ENCODE results near the gene SLC25A38.

SLC25A38 gene

DNA sequence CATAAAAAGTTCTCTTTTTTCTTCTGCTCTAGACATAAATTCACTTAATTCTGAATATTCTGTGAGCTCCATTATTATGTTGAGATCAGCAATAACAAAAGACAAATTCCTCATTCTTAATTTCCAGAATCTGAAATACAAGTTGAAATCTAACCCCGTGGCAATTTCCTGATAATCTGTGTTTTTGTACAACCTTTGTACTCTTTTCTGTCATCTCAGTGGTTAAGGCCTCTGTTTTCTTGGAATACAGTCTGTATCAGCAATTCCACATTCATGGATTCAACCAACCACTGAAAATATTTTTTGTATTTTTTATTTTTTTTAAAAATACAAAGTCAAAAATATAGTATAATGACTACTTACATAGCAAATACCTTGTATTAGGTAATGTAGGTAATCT is 45.0 kb upstream of the SLC25A38 start:
- no peak for ATAC-seq
- no peak for TF ChIP-seq ESRRG (CRISPR knock-in tag; IDR thresholded peaks at IDR 0.05)
- no peak for TF ChIP-seq RARB (CRISPR knock-in tag; IDR thresholded peaks at IDR 0.05)
- no peak for TF ChIP-seq GLIS3 (CRISPR knock-in tag; IDR thresholded peaks at IDR 0.05)
- no peak for TF ChIP-seq ZC3H10 (CRISPR knock-in tag; IDR thresholded peaks at IDR 0.05)
- TF ChIP-seq ZNF70 (CRISPR knock-in tag; IDR thresholded peaks at IDR 0.05) = no peak
- TF ChIP-seq ZFP30 (CRISPR knock-in tag; IDR thresholded peaks at IDR 0.05) = no peak
- no peak for TF ChIP-seq TCF4 (CRISPR knock-in tag; IDR thresholded peaks at IDR 0.05; ENCODE audit: borderline replicate concordance)
- TF ChIP-seq OSR1 (CRISPR knock-in tag; IDR thresholded peaks at IDR 0.05) = no peak
- TF ChIP-seq ARNTL (CRISPR knock-in tag; IDR thresholded peaks at IDR 0.05; ENCODE audit: borderline replicate concordance, low read depth) = no peak
- TF ChIP-seq, protein P1, sequence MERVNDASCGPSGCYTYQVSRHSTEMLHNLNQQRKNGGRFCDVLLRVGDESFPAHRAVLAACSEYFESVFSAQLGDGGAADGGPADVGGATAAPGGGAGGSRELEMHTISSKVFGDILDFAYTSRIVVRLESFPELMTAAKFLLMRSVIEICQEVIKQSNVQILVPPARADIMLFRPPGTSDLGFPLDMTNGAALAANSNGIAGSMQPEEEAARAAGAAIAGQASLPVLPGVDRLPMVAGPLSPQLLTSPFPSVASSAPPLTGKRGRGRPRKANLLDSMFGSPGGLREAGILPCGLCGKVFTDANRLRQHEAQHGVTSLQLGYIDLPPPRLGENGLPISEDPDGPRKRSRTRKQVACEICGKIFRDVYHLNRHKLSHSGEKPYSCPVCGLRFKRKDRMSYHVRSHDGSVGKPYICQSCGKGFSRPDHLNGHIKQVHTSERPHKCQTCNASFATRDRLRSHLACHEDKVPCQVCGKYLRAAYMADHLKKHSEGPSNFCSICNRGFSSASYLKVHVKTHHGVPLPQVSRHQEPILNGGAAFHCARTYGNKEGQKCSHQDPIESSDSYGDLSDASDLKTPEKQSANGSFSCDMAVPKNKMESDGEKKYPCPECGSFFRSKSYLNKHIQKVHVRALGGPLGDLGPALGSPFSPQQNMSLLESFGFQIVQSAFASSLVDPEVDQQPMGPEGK (CRISPR knock-in tag; IDR thresholded peaks at IDR 0.05; ENCODE audit: borderline replicate concordance) = no peak
- TF ChIP-seq, protein P2, sequence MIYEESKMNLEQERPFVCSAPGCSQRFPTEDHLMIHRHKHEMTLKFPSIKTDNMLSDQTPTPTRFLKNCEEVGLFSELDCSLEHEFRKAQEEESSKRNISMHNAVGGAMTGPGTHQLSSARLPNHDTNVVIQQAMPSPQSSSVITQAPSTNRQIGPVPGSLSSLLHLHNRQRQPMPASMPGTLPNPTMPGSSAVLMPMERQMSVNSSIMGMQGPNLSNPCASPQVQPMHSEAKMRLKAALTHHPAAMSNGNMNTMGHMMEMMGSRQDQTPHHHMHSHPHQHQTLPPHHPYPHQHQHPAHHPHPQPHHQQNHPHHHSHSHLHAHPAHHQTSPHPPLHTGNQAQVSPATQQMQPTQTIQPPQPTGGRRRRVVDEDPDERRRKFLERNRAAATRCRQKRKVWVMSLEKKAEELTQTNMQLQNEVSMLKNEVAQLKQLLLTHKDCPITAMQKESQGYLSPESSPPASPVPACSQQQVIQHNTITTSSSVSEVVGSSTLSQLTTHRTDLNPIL (CRISPR knock-in tag; IDR thresholded peaks at IDR 0.05; ENCODE audit: low read depth) = no peak
- no peak for TF ChIP-seq SNAI2 (CRISPR knock-in tag; IDR thresholded peaks at IDR 0.05)
- no peak for TF ChIP-seq ISL1 (CRISPR knock-in tag; IDR thresholded peaks at IDR 0.05)
- TF ChIP-seq TOX (CRISPR knock-in tag; IDR thresholded peaks at IDR 0.05; ENCODE audit: borderline replicate concordance) = no peak
- TF ChIP-seq, protein P3, sequence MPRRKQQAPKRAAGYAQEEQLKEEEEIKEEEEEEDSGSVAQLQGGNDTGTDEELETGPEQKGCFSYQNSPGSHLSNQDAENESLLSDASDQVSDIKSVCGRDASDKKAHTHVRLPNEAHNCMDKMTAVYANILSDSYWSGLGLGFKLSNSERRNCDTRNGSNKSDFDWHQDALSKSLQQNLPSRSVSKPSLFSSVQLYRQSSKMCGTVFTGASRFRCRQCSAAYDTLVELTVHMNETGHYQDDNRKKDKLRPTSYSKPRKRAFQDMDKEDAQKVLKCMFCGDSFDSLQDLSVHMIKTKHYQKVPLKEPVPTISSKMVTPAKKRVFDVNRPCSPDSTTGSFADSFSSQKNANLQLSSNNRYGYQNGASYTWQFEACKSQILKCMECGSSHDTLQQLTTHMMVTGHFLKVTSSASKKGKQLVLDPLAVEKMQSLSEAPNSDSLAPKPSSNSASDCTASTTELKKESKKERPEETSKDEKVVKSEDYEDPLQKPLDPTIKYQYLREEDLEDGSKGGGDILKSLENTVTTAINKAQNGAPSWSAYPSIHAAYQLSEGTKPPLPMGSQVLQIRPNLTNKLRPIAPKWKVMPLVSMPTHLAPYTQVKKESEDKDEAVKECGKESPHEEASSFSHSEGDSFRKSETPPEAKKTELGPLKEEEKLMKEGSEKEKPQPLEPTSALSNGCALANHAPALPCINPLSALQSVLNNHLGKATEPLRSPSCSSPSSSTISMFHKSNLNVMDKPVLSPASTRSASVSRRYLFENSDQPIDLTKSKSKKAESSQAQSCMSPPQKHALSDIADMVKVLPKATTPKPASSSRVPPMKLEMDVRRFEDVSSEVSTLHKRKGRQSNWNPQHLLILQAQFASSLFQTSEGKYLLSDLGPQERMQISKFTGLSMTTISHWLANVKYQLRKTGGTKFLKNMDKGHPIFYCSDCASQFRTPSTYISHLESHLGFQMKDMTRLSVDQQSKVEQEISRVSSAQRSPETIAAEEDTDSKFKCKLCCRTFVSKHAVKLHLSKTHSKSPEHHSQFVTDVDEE (CRISPR knock-in tag; IDR thresholded peaks at IDR 0.05) = no peak

DNA sequence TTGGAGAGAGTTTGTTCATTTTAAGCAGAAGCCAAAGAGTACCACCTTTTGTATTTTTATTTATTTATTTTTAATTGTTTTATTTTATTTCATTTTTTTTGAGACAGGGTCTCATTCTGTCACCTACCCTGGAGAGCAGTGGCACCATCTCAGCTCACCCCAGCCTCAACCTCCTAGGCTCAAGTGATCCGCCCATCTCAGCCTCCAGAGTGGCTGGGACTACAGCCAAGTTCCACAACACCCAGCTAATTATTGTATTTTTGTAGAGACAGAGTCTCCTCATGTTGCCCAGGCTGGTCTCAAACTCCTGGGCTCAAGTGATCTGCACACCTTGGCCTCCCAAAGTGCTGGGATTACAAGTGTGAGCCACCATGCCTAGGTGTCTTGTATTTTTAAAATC is 44.1 kb upstream of the SLC25A38 start:
- TF ChIP-seq ARNTL (CRISPR knock-in tag; IDR thresholded peaks at IDR 0.05; ENCODE audit: borderline replicate concordance, low read depth) = no peak
- TF ChIP-seq OSR1 (CRISPR knock-in tag; IDR thresholded peaks at IDR 0.05) = no peak
- no peak for TF ChIP-seq ZFP30 (CRISPR knock-in tag; IDR thresholded peaks at IDR 0.05)
- no peak for TF ChIP-seq GLIS3 (CRISPR knock-in tag; IDR thresholded peaks at IDR 0.05)
- TF ChIP-seq ZNF8 (CRISPR knock-in tag; IDR thresholded peaks at IDR 0.05) = no peak
- no peak for TF ChIP-seq ESRRG (CRISPR knock-in tag; IDR thresholded peaks at IDR 0.05)

DNA sequence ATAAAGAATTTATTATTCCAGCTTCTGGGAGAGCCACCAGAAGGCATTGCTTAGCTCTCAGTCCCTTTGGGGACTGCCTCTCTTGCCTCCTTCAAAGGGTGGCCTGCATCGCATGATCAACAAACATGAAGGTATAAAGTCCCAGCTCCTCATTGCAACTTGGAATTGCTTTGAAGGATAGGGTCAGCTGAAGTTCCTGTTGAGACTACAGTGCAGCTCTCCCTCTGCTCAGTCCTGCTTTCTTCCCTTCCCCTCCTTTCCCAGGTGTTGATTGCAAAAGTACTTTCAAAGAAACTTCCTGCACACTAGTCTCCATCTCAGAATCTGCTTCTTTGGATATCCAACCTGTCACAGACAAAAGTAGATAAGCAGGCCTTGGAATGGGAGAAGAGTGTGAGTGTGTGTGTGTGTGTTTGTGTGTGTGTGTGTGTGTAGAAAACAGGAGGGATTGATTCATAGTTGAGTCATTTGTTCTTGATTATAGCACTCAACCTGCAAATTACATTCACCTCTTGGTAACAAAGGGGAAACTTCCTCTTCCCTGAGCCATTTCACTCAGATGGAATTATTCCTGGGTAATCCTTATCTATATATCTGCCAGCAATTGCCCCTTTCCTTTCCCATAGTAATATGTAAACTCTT is 40.0 kb upstream of the SLC25A38 start:
- ATAC-seq = no peak
- TF ChIP-seq, protein P1 (CRISPR knock-in tag; IDR thresholded peaks at IDR 0.05; ENCODE audit: borderline replicate concordance) = no peak
- TF ChIP-seq, protein P4, sequence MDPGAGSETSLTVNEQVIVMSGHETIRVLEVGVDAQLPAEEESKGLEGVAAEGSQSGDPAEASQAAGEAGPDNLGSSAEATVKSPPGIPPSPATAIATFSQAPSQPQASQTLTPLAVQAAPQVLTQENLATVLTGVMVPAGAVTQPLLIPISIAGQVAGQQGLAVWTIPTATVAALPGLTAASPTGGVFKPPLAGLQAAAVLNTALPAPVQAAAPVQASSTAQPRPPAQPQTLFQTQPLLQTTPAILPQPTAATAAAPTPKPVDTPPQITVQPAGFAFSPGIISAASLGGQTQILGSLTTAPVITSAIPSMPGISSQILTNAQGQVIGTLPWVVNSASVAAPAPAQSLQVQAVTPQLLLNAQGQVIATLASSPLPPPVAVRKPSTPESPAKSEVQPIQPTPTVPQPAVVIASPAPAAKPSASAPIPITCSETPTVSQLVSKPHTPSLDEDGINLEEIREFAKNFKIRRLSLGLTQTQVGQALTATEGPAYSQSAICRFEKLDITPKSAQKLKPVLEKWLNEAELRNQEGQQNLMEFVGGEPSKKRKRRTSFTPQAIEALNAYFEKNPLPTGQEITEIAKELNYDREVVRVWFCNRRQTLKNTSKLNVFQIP (CRISPR knock-in tag; IDR thresholded peaks at IDR 0.05; ENCODE audit: borderline replicate concordance, low read depth) = no peak
- TF ChIP-seq ZC3H10 (CRISPR knock-in tag; IDR thresholded peaks at IDR 0.05) (no peak), ZNF565 (CRISPR knock-in tag; conservative IDR thresholded peaks at IDR 0.05; ENCODE audit: low read depth) (no peak), RARB (CRISPR knock-in tag; IDR thresholded peaks at IDR 0.05) (no peak), ARNTL (CRISPR knock-in tag; IDR thresholded peaks at IDR 0.05; ENCODE audit: borderline replicate concordance, low read depth) (no peak), BACH2 (CRISPR knock-in tag; IDR thresholded peaks at IDR 0.05; ENCODE audit: borderline replicate concordance) (no peak), TCF4 (CRISPR knock-in tag; IDR thresholded peaks at IDR 0.05; ENCODE audit: borderline replicate concordance) (no peak), ISL1 (CRISPR knock-in tag; IDR thresholded peaks at IDR 0.05) (no peak), ZFP30 (CRISPR knock-in tag; IDR thresholded peaks at IDR 0.05) (no peak), ZFP3 (CRISPR knock-in tag; IDR thresholded peaks at IDR 0.05) (no peak), ZNF8 (CRISPR knock-in tag; IDR thresholded peaks at IDR 0.05) (no peak), TOX (CRISPR knock-in tag; IDR thresholded peaks at IDR 0.05; ENCODE audit: borderline replicate concordance) (no peak), ZNF70 (CRISPR knock-in tag; IDR thresholded peaks at IDR 0.05) (no peak), GLIS3 (CRISPR knock-in tag; IDR thresholded peaks at IDR 0.05) (no peak)
- TF ChIP-seq, protein P3 (CRISPR knock-in tag; IDR thresholded peaks at IDR 0.05) = no peak
- TF ChIP-seq, protein P5, sequence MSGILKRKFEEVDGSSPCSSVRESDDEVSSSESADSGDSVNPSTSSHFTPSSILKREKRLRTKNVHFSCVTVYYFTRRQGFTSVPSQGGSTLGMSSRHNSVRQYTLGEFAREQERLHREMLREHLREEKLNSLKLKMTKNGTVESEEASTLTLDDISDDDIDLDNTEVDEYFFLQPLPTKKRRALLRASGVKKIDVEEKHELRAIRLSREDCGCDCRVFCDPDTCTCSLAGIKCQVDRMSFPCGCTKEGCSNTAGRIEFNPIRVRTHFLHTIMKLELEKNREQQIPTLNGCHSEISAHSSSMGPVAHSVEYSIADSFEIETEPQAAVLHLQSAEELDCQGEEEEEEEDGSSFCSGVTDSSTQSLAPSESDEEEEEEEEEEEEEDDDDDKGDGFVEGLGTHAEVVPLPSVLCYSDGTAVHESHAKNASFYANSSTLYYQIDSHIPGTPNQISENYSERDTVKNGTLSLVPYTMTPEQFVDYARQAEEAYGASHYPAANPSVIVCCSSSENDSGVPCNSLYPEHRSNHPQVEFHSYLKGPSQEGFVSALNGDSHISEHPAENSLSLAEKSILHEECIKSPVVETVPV (CRISPR knock-in tag; IDR thresholded peaks at IDR 0.05) = no peak

More for the DNA sequence above, 44.1 kb upstream of the SLC25A38 start:
- no peak for ATAC-seq

All from SK-N-SH treated with all-trans-retinoic acid at 6 μM for 48 hours (cell line).